A549 (cell line): ENCODE results near the gene TRIM73.
"Not testable (repeated sequence)": the region's sequence is repeated elsewhere in the genome, so short reads cannot be mapped to it uniquely, and the experiment has no call there.

Source experiments
- CBX8 ChIP-seq: fragments of 200-600 bp; sonication (generic); IDR thresholded peaks from 2 replicates; pipeline ENCODE4 v1.6.1; 2016
- EP300 ChIP-seq, 2 experiments: fragments of >200 bp; sonication (Bioruptor Twin); formaldehyde crosslinking; IDR thresholded peaks; 2 replicates in 1 of 2; 3 replicates in 1 of 2; pipeline ENCODE4 v1.6.1; 2016 to 2017
- KDM5A ChIP-seq: fragments of 200-600 bp; sonication (generic); IDR thresholded peaks from 2 replicates; pipeline ENCODE4 v1.6.1; 2016; ENCODE audit warnings: antibody characterized with exemption, mild to moderate bottlenecking
- TF ChIP-seq, protein P1 (sequence below): fragments of >200 bp; sonication (Bioruptor Twin); formaldehyde crosslinking; IDR thresholded peaks from 3 replicates; pipeline ENCODE4 v1.5.1; 2016

DNA sequence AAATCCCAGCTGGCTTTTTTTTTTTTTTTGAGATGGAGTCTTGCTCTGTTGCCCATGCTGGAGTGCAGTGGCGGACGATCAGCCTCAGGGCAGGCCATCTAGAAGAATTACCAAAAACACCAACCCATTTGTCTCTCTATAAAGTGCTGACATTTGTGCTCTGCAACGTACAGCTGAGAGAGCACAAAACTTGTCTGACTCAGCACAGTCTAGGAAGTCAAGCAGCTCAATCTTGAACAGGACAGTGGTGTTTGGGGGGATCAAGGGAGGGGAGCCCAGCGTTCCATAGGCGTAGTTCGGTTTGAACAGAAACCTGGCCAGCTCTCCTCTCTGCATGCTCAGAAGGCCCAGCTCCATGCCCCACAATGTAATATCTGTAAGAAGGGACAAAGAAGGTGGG is 2.2 kb upstream of the TRIM73 start:
- TF ChIP-seq CBX8; KDM5A; EP300 (IDR thresholded peaks at IDR 0.05): not testable (repeated sequence)
- TF ChIP-seq, protein P1, sequence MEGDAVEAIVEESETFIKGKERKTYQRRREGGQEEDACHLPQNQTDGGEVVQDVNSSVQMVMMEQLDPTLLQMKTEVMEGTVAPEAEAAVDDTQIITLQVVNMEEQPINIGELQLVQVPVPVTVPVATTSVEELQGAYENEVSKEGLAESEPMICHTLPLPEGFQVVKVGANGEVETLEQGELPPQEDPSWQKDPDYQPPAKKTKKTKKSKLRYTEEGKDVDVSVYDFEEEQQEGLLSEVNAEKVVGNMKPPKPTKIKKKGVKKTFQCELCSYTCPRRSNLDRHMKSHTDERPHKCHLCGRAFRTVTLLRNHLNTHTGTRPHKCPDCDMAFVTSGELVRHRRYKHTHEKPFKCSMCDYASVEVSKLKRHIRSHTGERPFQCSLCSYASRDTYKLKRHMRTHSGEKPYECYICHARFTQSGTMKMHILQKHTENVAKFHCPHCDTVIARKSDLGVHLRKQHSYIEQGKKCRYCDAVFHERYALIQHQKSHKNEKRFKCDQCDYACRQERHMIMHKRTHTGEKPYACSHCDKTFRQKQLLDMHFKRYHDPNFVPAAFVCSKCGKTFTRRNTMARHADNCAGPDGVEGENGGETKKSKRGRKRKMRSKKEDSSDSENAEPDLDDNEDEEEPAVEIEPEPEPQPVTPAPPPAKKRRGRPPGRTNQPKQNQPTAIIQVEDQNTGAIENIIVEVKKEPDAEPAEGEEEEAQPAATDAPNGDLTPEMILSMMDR: not testable (repeated sequence)
